ENCODE measurements around the gene VPS37B.

VPS37B gene

DNA sequence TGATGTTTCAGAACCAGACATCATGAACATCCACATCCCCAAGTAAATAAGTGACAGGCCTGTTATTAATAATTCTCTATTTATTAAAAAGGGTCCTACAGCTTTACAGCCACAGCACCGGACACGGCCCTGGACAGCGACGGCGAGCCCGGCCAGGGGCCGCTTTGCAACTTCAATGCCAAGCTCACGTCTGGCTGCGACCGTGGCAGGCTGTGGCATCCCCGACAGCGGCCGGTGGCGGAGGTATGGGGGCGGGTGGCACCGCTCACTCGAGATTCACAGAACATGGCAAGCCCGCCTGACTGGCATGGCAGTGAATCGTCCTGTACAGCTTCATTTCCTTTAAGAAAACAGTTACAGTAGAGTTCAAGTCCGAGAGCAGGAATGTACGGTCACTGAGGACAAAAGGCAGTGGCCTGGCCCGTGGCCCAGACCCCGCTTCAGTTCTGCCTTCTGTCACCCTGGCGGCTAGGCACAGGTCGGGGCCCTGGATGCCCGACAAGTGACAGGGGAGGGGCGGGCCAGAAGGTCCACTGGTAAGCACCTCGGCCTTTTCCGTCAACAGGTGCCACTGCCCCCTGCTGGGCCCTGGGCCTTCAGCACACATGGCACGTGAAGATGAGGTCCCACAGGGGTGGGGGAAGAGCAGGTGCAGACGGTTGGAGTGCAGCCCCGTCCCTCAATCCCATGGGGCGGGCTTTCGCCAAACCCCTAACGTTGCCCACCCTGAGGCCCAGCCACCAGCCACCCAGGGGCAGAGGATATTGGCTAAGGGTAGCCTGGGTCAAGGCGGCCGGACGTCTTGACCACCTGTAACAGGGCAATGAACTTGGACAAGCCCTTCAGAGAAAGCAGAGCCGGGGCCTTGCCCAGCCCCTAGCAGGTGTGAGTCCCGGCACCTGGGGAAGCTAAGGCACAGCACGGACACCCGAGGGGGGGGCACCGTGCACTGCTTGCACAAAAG is 30.4 kb downstream of the VPS37B start:
- DNase-seq, result no peak

DNA sequence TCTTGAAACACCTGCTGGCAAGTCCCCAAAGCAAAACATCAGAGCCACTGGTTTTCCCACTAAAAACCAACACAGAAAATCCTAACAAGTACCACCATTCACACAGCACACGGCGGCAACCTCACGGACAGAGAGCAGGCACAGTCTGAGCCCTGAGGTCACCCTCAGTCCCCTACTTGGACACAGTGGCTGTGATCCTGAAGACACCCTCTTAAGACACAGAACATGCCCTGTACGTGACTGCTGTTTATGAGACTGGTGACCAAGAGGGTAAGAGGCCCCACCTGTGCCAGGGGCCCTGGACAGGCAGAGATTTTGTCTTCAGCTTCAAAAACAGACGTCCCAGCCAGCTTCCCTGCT is 31.1 kb downstream of the VPS37B start:
- DNase-seq, result no peak

- DNase-seq, result no peak
Measured at GRCh38 chr12:122862872-122863701, 32.8 kb downstream of the VPS37B start.

DNA sequence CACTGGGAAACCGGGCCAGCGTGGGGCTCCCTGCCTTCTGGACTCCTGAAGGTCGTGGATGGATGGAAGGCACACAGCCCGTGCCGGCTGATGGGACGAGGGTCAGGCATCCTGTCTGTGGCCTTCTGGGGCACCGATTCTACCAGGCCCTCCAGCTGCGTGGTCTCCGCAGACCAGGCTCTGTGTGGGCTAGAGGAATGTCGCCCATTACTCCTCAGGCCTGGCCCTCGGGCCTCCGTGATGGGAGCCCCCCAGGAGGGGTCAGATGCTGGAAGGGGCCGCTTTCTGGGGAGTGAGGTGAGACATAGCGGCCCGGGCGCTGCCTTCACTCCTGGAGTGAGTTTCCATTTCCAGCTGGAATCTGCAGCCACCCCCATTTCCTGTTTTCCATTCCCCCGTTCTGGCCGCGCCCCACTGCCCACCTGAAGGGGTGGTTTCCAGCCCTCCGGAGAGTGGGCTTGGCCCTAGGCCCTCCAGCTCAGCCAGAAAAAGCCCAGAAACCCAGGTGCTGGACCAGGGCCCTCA is 33.8 kb downstream of the VPS37B start:
- DNase-seq, result no peak

DNA sequence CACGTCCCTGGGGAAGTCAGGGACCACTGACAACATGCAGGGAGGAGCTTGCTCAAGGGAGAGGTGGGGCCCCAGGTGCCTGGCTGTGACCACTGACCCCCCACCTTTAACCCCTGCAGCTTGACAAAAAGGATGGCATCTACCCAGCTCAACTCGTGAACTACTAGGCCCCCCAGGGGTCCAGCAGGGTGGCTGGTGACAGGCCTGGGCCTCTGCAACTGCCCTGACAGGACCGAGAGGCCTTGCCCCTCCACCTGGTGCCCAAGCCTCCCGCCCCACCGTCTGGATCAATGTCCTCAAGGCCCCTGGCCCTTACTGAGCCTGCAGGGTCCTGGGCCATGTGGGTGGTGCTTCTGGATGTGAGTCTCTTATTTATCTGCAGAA is 34.3 kb downstream of the VPS37B start:
- DNase-seq, result no peak

- no peak for DNase-seq
Measured at GRCh38 chr12:122860854-122861586, 34.9 kb downstream of the VPS37B start.

DNA sequence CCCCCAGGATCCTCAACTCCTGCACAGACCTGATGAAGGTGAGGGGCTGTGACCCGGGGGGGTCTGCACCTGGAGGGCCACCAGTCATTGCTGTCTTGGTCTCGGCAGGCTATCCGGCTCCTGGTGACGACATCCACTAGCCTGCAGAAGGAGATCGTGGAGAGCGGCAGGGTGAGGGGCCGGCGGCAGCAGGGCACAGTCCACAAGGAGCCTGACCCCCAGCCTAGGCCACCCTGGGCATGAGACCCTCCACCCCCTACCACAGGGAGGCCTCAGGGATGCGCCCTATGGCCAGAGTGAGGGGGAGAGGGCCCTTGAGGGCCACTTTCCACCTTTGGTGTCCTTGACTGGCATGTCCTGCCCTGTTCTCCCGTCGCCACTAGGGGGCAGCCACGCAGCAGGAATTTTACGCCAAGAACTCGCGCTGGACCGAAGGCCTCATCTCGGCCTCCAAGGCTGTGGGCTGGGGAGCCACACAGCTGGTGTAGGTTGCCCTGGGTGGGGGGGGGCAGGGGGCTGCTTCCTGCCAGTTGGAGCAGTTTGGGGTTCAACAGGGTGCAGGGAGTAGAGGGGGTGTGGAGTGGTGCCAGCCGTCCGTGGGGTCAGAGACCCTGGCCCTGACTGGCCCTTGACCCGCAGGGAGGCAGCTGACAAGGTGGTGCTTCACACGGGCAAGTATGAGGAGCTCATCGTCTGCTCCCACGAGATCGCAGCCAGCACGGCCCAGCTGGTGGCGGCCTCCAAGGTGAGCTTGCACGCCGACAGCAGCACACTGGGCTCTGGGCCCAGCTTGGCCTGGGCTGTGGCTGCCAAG is 35.7 kb downstream of the VPS37B start:
- DNase-seq, result peak in 1 of 2 experiments; percentile 35

GRCh38 chr12:122859303-122860039 is 36.5 kb downstream of the VPS37B start:
- no peak for DNase-seq

DNA sequence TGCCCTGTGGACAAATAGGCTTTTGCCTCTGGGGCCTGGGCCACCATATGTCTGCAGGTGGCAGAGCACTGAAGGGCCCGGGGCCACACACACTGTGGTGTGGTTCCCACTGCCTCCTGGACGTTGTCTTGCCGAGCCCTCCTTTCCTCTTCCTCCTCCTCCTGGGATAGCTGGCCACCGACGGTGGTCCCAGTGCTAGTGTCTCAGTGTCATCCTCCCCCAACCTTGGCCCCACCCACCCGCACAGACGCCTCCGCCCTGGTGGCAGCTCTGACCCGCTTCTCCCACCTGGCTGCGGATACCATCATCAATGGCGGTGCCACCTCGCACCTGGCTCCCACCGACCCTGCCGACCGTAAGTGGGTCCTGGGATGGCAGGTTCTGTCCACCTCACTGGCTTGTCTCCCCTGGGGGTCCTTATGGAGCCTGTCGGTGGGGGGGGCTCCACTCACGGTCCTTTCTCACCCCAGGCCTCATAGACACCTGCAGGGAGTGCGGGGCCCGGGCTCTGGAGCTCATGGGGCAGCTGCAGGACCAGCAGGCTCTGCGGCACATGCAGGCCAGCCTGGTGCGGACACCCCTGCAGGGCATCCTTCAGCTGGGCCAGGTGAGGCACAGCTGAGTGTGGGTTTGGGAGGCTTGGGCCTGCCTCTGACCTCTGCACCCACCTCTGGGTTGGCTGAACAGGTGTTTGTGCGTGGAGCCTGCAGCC is 37.2 kb downstream of the VPS37B start:
- DNase-seq, result no peak

DNA sequence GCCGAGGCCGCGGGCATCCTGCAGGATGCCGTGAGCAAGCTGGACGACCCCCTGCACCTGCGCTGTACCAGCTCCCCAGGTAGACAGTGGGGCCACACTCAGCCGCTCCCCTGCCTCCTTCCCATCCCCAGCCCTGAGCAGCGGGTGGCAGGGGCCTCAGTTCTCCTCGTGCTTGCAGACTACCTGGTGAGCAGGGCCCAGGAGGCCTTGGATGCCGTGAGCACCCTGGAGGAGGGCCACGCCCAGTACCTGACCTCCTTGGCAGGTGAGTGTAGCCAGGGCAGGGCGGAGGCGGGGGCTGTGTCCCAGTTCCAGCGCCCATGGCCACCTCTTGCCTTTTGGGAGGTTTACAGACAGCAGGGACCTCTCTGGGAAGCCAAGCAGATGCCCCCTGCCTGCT is 37.8 kb downstream of the VPS37B start:
- no peak for DNase-seq

GRCh38 chr12:122856999-122857671 is 38.8 kb downstream of the VPS37B start:
- DNase-seq, result no peak

GRCh38 chr12:122855928-122856831 is 39.7 kb downstream of the VPS37B start:
- DNase-seq, result no peak

DNA sequence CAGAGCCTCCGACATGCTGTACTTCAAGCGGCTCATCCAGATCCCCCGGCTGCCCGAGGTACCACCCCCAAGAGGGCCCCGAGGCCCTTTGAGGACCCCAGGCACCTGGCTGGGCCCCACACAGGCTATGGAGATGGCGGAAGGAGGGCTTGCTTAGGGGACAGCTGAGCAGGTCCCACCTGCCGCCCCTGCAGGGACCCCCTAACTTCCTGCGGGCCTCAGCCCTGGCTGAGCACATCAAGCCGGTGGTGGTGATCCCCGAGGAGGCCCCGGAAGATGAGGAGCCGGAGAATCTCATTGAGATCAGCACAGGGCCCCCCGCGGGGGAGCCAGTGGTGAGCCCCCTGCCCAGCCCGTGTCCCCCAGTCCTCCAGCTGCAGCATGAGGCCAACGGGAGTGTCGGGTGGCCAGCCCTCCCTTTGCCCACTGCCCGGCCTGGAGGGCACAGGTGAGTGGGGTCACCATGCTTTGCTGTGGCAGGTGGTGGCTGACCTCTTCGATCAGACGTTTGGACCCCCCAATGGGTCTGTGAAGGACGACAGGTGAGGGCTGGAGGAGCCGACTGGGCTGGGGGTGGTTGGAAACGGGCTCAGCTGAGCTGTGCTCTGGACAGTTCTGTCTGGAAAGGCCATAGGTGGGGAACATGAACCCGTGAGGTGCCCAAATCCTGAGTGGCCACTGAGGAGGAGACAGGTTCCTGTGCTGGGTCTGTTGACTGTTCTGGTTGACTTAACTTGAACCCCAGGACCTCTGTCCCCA is 40.7 kb downstream of the VPS37B start:
- DNase-seq, result no peak

GRCh38 chr12:122854554-122854953 is 41.4 kb downstream of the VPS37B start:
- no peak for DNase-seq

GRCh38 chr12:122853582-122854245 is 42.2 kb downstream of the VPS37B start:
- no peak for DNase-seq

- no peak for DNase-seq
Measured at GRCh38 chr12:122852336-122853275, 43.3 kb downstream of the VPS37B start.

Data from SW 1271 (cell line).